GM21367 (cell line): ENCODE measurements around the gene ESRP2.

Source experiments
- ATAC-seq: cut with Tn5 transposase; IDR thresholded peaks from one replicate; pipeline ENCODE4 v1.9.1; 2021; ENCODE audit not compliant: unreplicated experiment

The ESRP2 gene

DNA sequence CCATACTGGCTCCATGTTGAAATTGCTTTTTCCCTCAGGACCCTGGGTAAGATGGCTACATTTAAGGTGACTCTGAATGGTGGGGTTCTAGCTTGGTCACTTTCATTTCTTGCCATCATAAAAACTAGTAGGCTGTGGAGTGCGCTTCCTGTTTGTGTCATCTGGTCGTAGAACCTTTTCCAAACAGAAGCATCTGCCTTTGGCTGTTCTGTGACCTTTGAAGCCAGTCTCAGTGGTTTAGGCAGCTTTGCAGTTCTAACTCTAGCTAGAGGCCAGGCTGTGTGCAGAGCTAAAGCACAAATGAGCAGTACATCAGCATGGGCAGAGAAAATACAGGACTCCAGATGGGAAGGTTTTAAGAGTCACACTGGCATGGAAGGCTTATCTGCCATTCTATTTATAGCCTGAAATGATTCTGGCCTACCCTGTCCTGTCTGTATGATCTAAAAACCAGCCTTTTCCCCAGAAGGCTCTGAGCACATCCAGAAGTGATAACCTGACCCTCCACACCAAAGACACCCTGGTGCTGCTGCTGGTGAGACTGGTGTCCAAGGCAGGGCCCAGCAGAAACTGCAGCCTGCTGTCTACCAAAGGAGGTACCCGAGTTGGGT lies 8.6 kb downstream of the ESRP2 start:
- no peak for ATAC-seq

DNA sequence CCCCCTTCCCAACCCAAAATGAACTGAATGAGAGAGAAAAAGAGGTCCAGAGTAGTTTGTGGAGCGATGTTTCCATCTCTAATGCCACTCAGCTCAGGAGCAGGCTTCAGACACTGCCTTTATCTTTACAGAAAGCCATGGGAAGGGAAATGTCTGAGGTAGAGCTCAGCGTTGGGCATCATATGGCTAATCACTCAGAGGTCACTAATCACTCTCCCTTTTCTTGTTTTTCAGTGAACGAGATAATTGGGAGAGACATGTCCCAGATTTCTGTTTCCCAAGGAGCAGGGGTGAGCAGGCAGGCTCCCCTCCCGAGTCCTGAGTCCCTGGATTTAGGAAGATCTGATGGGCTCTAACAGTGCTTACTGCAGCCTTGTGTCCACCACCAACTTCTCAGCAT lies 9.8 kb downstream of the ESRP2 start:
- no peak for ATAC-seq

- ATAC-seq = no peak
Measured at GRCh38 chr16:68223072-68223471, 12.9 kb downstream of the ESRP2 start.

DNA sequence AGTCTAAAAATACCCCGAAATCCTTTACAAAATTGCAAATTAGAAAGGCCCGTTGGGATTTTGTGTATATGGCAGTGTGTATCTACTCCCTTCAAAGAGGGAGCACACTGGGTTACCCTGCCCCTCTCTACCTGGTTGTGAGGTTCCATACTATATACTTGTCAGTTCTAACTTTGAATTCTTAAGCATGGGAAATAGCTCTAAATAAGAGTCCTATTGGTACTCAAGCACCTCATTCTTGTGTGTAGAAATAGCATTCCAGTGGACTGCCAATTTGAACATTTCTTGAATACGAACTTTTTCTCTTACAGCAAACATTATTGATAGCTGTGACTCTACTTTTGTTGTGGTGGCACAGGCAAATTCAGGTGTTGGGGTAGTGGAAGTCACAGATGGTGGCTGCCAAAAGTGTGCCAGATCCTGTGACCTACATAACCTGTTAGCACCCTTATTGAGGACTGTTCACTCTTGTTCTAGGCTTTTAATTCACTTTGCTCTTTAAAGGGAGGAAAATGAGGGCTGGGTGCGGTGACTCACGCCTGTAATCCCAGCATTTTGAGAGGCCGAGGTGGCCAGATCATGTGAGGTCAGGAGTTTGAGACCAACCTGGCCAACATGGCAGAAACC lies 16.1 kb downstream of the ESRP2 start:
- ATAC-seq = no peak

- ATAC-seq = no peak
Measured at GRCh38 chr16:68217506-68217905, 18.4 kb downstream of the ESRP2 start.

DNA sequence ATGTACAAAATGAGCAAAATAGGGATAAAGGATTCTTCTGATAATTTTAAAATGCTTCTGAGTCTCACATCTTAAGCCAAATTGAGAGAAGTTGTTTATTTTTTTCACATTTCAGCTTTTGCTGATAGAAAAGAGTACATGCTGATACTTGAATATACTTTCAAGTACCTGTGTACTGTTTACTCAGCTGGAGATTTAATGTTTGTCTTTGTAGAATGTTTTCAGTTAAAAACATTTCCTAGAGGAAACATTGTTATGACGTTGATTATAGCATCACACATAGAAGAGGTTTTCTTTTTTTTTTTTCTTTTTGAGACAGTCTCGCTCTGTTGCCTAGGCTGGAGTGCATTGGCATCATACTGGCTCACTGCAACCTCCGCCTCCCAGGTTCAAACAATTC lies 19.7 kb downstream of the ESRP2 start:
- no peak for ATAC-seq

DNA sequence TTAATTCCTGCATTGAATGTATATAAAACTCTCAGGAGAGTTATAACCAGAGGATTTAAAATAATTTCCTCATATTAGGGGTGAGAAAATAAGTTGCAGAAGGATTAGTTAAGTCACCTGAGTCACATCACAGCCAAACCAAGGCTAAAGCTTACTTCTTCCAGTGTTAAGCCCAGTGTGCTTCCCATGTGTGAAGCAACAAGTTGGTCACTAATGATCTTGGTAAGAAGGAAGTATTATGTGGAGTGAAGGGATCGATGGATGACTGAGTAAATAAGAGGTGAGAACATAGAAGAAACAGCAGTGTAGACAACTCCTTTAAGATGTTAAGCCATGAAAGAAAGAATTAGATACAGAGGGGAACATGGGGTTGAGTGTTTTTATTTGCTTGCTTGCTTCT lies 20.6 kb downstream of the ESRP2 start:
- no peak for ATAC-seq

DNA sequence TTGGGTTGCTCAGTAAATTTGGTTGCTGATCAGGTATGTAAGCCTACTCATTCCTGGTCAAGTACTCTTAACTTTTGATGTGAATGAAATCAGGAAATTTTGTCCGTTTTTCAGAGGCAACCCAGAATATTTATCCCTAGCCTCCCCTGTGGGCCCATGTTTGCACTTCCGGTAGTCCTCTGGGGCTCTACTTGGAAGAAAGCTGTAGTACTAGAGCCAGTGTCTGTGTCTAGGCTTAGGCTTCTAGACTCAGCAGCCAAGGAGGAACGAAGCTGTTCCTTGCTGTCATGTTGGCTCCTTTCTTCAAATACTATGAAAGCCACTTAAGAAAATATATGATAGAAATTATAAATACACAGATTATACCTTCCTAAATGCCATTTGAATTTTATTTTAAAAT lies 21.2 kb downstream of the ESRP2 start:
- ATAC-seq = no peak

- ATAC-seq = no peak
Measured at GRCh38 chr16:68206245-68206644, 29.7 kb downstream of the ESRP2 start.

GRCh38 chr16:68202091-68202519 lies 33.8 kb downstream of the ESRP2 start:
- no peak for ATAC-seq

DNA sequence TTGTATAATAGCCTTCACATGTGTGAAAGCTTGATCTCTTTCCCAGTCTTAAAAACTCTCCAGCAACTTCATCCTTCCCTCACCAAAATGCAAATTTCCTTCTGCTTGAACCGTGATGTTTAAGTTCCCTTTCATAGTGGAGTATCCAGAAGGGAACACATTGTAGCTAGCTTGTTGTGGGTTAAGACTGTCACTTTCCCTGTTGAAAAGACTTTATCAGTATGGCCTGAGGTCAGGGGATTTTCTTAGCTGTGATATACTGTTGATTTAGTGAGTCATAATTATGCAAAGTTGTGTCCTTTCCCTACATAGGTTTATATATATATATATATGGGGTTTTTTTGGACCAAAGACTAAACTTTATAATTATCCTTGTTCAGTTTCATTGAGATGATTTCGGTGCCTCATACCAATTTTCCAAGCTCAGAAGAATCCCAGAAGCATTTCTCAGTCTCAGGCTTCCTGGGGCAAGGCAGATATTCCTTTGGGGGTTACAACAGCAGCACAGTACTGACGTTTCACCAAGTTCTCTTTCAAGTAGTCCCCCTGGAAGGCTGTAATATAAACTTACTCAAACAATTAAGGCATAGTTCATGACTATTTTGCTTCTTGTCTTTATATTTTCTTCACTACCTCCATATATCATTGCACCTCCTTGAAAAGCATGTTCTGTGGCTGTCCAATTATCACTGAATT lies 35.7 kb downstream of the ESRP2 start:
- ATAC-seq = no peak

DNA sequence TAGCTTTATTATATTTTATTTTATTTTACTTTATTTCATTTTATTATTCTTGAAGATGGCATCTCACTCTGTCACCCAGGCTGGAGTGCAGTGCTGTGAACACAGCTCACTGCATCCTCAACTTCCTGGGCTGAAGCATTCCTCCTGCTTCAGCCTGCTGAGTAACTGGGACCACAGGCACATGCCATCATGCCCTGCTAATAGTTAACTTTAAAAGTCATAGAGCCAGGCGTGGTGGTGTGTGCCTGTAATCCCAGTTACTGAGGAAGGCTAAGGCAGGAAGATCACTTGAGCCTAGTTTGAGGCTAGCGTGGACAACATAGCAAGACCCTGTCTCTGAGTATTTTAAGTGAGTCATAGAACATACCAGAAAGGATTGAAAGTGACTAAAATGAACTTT lies 38.7 kb downstream of the ESRP2 start:
- ATAC-seq = no peak

GRCh38 chr16:68194251-68194650 lies 41.7 kb downstream of the ESRP2 start:
- no peak for ATAC-seq

DNA sequence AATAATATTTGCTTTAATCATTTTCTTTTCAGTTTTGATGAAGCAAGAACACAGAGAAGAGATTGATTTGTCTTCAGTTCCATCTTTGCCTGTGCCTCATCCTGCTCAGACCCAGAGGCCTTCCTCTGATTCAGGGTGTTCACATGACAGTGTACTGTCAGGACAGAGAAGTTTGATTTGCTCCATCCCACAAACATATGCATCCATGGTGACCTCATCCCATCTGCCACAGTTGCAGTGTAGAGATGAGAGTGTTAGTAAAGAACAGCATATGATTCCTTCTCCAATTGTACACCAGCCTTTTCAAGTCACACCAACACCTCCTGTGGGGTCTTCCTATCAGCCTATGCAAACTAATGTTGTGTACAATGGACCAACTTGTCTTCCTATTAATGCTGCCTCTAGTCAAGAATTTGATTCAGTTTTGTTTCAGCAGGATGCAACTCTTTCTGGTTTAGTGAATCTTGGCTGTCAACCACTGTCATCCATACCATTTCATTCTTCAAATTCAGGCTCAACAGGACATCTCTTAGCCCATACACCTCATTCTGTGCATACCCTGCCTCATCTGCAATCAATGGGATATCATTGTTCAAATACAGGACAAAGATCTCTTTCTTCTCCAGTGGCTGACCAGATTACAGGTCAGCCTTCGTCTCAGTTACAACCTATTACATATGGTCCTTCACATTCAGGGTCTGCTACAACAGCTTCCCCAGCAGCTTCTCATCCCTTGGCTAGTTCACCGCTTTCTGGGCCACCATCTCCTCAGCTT lies 45.0 kb downstream of the ESRP2 start:
- no peak for ATAC-seq

DNA sequence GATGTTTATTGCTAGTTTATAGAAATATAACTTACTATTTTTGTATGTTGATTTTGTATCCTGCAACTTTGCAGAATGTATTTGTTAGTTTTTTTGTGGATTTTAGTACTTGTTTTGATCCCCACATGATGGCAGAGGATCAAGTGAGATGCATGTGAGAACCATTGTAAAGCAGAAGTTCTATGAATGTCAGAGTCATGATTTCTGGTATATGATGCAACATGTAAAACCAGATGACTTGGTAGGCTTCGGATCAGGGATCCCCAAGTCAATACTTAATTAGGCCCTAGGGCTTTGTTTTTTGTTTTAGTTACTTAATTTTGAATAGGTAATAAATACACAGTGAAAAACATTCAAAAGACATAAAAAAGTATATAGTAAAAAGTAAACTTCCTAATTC lies 45.8 kb downstream of the ESRP2 start:
- no peak for ATAC-seq

DNA sequence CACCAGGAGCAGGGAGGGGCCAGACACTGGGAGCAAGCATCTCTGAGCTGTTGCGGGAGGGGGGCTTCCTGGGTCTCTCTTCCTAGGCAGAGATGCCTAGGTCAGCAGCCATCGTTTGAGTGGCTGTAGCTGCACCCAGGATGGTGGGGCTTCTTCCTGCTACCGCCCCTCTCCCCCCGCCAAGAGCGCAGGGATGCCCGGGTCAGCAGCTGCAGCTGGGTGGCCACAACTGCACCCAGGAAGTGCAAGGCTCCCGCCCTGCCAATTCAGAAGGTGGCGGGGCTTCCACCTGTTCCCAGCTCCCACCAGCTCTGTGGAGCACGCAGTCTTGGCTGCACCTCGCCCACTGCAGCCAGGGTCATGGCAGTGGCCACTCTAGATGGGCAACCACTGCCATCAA lies 47.8 kb downstream of the ESRP2 start:
- no peak for ATAC-seq

- ATAC-seq = no peak
Measured at GRCh38 chr16:68187505-68187904, 48.4 kb downstream of the ESRP2 start.

- ATAC-seq = no peak
Measured at GRCh38 chr16:68186877-68187276, 49.0 kb downstream of the ESRP2 start.

DNA sequence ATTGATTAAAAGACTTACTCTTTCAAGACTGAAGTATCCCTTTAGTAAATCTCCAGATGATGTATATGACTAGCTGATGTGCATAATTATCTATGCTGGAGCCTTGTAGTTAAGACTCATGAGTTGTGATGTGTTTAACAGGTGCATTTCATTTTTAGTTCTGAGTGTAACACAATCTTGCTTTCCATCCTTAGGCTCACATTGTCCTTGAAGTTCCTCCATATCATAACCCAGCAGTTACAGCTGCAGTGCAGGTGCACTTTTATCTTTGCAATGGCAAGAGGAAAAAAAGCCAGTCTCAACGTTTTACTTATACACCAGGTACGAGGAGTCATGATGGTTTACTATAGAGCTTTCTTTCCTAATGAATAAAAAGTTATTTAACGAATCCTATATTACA lies 52.9 kb downstream of the ESRP2 start:
- ATAC-seq = no peak

DNA sequence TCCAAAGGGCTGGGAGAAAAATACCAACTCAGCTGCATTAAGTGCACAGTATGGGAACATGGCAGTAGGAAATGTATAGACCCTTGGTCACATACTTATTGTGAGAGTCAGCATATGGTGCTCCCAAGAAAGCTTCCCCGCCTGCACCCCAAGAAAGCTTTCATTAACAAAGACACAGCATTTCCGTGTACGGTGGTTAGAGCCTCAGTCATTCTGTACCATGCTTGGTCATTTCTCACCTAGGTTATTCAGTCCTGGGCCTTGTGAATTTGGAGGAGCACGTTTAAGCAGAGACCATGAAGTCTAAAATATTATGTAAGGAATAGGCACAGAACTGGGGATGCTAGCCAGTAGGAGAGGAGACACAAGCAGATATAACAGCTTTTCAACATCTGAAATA lies 56.1 kb downstream of the ESRP2 start:
- ATAC-seq = no peak

GRCh38 chr16:68179196-68179795 lies 56.6 kb downstream of the ESRP2 start:
- ATAC-seq = no peak
